OCI-M2 (cell line): ENCODE data around the gene TDRD12.

ENCODE experiments used
- DNase-seq: peaks from one replicate; lab custom pipeline; 2025; ENCODE audit not compliant: unreplicated experiment; lab: John Stamatoyannopoulos, UW

TDRD12 gene

DNA sequence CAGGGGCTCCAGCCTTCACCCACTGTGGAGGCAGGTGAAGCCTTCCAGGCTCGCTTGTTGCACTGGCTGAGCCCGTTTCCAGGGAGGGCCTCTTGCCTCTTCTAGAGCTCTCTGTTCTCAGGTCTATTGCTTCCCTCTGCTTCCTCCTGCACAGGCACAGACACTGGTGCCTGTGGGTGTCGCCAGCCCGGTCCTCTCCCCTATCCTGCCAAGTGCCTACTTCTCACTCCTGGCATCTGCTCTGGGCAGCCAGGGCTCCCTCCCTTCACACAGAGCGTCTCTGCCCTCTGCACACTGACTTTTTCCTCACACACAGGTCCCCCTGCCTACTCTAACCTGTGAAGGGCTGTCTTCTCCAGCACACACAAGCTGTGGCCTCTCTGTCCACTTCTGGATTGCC, 89.7 kb downstream of the TDRD12 start:
- no peak for DNase-seq

DNA sequence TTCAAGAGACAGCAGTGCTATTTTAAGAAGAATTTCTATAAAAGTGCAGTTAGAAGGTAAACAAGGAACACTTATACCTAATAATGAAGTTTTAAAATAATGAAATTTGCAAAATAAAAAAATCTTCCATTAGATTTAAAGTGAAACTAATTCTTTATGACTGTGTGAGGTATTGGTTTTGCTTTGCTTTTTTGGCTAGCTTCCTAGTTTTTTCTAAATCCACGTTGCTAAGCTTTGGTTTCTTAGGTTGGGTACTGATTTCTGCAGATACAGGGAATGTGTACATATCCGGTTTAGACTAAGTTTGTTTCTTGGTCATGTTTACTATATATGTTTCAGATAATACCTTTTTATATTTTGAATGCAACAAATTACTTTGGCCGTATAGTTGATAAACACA, 90.2 kb downstream of the TDRD12 start:
- no peak for DNase-seq

DNA sequence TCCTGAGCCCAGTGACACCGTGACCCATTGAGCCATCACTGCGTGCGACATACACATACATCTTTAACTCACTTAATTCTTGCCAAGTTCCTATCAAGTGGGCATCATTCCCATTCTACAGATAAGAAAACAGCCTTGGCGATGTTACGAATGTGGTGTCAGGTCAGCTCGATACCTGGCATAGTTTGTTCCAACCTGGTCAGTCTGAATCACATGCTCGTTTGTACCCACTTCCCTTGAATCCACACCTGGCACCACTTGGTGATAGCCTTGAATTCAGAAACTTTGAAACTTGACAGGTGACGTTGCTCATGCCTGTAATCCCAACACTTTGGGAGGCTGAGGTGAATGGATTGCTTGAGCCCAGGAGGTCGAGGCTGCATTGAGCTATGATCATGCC, 90.9 kb downstream of the TDRD12 start:
- DNase-seq, result no peak

DNA sequence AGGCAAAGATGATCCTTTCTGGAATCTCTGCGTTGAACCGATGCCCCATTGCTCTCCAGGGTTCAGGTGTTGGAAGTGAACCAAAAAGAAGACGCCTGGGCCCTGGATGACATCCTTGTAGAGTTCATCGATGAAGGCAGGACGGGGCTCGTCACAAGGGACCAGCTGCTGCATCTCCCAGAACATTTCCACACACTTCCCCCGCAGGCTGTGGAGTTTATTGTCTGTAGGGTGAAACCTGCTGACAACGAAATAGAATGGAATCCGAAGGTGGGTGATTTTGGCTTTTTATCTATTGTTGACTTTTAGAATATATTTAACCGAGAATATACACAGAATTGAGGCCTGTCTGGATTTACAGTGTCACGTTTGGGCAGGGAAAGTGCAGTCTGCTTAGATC, 91.6 kb downstream of the TDRD12 start:
- DNase-seq, result no peak

DNA sequence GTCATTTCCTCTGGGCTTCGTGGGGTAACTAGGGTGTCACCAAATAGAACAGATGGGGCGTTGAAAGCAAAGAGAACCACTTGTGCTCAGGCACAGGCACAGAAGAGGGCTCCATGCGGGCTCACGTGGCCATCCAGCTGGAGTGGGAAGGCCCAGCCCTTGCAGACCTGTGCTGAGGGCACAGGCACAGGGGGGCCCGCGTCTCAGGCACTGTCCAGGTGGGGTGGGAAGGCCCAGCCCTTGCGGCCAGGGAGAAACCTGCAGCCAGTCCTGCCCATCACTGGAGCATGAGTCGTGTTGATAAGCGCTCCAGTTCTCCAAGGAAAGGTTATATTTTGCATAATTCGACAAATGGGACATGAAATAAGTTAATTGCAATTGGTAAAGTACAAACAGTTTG, 92.5 kb downstream of the TDRD12 start:
- DNase-seq, result no peak

DNA sequence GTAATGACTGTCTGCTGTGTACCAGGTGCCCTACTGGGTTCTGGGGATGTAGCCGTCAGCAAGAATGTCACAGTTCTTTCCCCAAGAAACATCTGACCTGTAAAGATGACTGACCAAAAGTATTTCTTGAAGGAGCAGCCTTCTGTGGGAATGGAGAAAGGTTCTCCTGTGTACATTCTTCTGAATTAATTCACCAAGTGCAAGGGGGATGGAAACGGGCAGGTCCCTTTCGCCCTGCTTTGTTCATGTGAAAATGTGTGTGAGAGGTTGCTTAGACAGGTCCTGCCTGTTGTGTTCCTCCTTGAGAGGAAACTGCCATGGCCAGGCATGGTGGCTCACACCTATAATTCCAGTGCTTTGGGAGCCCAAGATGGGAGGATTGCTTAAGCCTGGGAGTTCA, 93.0 kb downstream of the TDRD12 start:
- DNase-seq, result no peak

DNA sequence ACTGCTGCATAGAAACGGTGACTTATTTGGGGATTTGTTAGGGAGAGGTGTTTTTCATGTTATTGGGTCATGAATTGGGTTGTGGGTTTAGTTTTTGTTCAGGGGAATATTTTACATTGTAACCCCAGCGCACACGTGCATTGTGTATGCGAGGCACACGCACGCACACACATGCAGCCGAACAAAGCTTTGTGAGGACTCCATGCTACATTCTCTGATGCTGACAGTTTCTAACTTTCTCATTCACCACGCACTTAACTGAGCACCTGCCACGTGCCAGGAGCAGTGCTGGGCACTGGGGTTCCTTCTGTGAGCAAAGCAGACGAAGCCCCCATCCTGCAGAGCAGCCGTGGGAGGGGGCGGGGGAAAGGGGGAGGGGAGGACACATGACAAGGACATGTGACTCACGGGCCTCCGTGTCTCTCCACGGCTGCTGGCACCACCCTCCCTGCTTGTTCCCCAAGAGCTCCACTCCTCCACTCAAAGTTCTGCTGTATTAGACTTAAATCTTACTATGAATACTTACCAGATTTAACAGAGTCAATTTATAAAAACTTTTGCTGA, 94.4 kb downstream of the TDRD12 start:
- no peak for DNase-seq

DNA sequence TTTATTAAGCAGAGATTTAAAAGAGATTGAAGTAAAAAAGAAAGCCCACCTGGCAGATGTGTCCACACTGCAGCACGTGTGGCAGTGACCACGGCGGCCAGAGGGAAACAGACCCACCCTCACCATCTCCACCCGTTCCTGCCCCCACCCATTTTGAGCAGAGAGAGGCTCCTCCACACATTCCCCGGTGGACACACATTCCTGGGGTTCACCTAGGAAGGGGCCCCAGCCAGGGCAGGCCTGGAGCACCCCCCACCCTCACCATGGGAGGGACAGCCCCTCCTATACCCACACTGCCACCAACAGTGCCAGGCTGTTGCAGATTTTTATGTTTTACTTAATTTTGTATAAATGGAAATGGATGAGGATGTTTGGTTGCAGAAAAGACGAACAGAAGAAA, 95.1 kb downstream of the TDRD12 start:
- DNase-seq, result no peak

DNA sequence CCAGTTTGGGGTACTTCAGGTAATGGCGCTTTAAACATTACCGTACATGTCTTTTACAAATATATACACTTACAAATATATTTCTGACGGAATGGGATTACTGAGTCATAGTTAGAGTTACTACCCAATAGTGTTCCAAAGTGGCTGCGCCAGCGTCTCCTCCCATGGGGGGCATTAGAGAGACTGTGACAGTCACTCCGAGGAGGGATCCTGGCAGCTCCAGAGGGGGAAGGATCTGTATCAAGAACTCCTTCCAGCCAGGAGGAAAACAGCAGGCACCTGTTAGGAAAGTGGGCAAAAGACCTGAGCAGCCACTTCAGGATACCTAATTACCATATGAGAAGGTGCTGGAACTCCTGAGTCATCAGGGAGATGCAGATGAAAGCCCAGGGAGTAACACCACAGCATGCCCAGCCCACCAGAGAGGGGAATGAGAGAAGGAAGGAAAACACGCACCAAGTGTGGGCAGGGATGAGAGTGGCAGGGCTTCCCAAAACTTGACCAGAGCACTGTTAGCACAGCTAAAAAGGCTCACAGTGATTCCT, 97.1 kb downstream of the TDRD12 start:
- DNase-seq, result no peak

DNA sequence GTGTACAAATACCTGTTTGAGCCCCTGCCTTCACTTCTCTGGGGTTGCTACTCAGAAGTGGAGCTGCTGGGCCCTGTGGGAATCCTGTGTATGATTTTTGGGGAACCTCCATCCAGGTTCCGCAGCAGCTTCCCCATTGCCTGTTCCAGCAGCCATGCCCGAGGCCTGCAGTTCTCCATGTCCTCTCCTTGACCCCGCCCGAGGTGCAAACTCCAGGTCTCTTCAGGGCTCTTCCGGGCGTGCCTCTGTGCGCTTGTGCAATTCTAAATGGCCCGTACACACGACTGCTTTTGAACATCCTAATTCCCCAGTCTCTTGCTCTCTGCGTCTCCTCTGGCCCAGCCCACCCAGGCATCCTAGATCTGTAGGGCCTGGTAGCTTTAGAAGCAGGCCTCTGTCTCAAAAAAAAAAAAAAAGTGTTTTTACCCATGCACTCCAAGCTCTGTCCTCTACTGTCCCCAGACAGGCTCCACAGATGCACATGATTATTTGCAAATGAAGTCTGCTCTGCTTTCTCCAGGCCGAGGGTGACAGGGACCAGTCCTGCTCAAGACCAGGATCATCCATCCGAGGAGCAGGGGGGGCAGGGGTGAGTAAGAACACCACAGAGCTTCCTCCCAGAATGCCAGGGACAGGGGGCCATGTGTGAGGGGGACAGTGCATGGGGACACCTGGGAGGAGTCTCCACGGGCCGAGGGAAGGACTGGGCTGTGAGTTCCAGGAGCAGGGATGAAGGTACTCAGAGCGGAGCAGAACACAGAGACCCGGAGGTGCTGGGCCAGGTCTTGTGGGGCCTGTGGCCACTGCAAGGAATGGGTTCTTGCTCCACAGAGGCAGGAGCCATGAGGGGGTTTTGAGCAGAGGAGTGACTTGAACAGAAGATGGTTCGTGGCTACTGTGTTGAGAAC, 98.3 kb downstream of the TDRD12 start:
- no peak for DNase-seq

DNA sequence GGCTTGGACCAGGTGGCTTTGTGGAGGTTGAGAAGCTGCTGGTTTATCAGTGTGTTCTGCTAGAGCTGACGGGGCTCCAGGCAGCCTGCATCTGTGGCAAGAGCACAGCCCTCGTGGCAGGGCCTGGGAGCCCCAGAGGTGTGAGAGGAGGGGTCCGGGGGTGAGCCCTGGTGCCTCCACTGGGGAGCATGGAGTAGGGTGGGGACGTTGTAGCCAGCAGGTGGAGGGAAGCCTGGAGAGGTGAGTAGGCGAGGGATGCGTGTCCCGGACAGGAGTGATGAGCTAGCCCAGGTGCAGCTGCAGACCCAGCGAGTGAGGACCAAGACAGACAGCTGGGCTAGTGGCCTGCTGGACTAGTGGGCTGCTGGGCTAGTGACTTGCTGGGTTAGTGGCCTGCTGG, 99.0 kb downstream of the TDRD12 start:
- DNase-seq, result no peak

DNA sequence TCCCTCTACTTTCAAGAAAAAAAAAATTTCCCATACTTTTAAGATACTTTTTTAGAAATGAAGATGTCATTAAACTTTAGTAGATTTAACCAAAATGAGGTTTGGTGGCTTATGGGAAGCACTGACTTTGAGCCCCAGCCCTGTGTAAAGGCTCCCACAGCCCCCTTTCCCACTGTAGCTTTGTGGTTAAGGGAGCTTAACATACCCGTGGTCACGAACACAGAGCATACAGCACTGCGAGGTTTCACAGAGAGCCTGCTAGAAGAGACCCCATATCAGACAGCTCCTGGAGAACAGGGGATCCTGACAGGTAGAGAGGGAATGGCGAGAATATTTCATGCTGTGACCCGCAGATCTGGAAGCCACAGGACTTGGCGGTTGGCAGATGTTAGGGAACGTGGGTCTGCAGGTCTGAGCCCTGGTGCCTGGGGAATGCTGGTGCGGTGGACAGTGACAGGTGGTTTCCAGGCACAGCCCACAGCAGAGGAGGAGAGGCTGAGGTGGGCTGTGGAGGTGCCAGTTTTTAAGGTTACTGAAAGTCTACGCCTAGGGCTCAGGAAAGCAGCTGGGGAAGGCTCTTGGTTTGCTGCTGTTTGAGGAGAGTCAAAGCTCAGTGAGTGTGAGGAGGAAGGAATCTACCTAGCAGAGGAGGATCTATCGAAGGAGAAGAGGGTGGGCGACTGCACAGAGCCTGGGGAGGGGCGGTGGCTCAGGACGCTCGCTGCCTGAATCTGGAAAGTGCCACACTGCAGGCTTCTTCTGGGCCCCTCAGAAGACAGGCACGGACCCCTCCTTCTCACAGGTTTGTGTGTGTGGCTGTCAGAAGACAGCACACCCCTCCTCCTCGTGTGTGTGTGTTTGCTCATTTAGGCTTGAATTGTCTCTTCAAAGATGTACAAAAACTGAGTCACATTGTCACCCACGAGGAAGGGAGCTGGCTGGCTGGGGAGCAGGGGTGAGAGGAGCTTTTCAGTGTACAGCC, 100.1 kb downstream of the TDRD12 start:
- DNase-seq, result no peak

DNA sequence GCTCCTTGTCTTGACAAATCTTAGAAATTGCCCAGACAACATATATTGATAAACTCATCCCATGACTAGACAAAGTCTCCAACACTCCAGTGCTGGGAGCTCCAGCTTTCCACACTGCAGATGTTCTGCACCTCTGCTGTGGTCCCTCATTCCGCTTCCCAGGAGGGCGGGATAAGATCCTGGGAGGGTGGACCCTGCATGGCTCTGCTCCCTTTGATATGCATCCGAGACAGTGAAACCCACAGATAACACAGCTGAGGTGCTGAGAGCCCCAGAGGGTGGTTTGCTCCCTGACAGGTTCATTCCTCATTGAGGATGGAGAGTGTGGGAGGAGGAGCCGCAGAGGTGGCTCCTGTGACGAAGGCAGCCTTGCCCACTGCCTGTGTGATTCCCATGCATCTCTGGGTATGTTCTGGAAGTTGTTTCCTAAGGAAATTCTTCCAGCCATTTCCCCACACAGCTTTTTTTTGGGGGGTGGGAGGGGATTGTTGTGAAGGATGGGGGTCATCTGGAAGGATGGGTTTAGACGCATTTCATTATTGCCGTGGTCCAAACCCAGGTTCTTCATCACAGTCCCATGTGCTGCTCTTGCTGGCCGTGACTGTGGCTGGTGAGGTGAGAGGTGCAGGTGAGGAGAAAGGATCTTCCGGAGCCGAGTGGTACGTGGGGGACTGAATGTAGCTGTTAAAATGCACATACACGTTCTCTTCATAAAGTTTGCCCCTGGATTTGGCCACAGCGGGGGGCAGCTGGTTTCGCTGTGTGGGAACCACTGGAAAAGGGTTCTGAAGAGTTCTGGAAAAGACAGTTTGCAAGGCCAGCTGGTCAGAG, 103.6 kb downstream of the TDRD12 start:
- DNase-seq, result no peak

DNA sequence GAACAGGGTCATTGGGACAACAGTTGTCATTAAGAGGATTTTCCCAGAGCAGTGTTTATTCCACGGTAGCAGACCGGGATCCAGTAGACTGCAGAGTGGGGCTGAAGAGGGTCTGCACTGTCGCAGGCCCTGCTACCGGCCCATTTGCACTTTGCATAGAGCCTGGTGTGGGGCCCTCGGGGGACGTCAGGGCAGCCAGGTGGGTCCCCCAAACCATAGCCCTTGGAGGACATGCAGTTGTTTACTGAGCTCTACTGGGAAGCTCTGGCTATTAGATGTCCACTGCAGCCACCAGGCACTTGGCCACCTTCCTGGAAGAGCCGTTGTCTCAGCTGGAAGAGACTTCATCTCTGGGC, 104.2 kb downstream of the TDRD12 start:
- DNase-seq, result no peak

DNA sequence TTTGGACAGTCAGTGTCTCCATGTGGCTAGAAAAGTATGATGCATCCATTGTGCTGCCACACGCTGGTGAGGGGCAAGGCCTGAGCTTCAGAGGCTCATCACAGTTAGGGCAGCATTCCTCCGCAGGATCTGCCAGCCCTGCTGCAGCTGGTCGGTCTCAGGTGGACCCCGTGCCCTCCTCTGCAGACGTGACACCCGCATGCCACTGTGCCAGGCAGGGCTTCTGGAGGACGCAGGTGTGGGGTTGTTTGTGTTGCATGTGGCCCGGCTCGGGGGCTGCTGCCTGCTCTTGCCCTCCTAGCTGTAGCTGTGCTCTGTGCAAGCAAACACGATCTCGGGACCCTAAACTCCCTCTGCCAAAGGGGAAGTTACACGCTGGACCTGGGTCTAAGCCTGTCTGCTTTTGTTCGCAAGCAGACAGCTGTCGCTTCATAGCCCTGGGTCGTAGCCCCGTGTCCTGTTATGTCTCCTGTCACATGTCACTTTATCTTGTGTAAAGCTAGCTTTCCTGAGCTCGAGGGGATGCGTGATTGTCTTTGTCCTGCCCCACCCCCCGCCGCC, 104.7 kb downstream of the TDRD12 start:
- DNase-seq, result no peak

DNA sequence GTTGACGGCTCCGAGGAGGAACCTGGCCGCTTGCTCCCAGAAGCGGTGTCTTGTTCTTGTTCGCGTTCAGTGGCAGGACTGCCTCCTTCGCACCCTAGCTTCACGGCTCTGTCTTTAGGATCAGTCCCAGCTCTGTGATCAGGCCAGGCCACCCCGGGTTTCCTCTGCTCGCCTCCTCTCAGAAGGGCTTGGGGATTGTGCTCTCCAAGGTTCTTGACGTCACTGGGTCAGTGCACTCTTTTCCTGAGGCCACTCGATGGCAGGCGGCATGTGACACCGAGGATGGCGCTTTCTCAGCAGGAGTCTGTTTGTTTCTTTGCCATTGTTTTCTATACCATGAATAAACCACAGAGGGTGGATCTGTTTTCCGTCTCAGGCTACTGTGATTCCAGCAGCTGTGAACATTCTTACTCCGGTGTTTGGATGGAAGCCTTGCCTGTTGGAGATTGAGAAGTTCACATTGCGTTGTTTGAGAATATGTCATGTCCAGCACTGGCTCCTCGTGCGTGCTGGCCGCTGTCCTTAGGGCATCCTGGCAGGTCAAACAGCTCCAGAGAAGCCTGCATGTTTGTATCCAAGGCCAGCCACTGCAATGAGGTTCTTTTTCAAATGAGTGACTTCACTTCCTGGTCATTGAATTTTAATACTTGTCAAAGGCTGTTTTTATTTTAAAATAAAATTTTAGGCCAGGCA, 105.5 kb downstream of the TDRD12 start:
- no peak for DNase-seq

DNA sequence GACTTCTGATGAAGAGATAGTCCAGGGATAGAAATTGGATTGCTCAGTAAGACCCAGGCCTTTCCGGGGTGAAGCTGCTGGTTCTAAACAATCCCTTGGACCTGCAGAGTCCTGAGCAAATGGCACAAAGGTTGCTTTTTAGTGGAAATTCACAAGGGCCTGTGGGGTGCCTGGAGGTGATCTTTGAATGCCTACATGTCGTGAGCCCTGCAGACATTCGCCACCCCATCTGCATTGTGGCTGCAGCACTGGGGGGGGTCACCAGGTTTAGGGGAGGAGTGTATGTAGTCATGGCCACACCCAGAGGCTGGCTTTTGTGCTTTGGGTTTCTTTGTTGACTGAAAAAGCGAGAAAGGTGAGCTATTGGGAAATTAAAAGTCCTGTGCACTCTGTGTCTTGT, 108.6 kb downstream of the TDRD12 start:
- no peak for DNase-seq

DNA sequence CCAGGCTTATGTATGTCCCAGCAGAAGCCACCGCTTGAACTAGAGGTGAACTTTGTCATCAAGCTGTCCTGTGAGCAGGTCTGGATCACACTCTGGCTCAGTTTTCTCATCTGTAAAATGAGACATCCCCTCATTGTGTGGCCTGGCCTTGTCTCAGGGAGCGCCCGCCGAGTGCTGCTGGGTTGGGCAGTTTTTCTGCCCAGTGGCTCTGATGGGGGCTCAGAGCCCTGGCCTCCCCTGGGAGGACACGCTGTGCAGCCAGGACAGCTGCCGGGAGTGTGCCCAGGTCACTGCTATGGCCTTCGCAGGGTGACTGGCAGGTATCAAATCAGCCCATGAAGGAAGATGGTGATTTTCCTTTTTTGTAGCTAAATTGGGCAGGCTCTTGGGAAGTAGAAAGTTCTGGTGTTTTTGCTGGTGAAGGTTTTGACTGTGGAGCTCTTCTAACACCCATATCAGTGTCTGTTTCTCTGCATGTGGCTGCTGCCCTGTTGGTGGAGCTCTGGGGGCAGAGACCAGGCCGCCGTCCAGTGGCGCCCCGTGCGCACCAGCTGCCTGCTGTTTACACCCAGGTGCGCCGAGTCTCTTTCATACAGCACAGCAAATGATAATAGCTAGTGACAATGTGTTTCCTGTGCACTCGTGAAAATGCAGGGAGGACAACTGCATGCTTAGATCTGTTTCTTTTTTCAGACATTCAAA, 109.2 kb downstream of the TDRD12 start:
- no peak for DNase-seq

DNA sequence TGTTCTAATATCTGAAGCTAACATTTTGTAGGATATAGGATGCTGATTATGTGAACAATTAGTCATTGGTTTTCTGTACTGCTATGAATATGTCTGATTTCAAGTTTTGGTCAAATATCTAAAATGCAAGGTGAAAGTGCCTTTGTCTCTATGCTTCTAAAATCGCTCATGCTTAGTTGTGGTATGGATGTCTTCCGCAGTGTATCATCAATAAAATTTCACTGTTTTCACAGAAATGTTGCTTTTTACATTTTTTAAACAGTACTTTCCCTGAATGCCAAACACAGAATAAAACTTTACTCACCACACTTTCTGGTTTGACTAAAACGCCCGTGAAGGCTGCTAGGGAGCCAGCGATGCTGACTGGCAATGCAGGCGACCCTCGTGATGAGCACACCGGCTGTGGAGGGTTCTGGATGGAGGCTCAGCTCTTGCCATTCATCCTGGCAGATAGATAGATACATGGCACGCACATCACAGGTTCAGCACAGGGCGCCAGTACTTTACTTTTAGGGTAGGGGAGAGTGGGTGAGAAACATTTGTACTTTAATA, 109.9 kb downstream of the TDRD12 start:
- no peak for DNase-seq
